H1 (cell line): ENCODE measurements around the gene C10orf95. TPM values are rescaled to one million over a fixed set of nuclear protein-coding genes. Genes with fewer than 3 reads are reported as not detected.

ENCODE experiments used
- CTCF ChIA-PET: fragments of 300-600 bp; sonication (Branson Sonifier 250); formaldehyde crosslinking; loops from one replicate; lab custom pipeline; 2021; ENCODE audit not compliant: partially characterized antibody; lab: Charles Lee
- POLR2A ChIA-PET: fragments of 300-600 bp; sonication (Branson Sonifier 250); formaldehyde crosslinking; loops from one replicate; lab custom pipeline; 2021; ENCODE audit warnings: inconsistent platforms; ENCODE audit not compliant: partially characterized antibody; lab: Charles Lee
- DNase-seq, 2 experiments: peaks; one replicate each; pipeline versions ENCODE4 v3.0.0 to v3.0.0-alpha.2; 2010 to 2022; ENCODE audit warnings: low spot score in 2 of 2, low read depth in 1 of 2, mixed read lengths in 1 of 2
- FAIRE-seq: peaks from 2 replicates; lab custom pipeline; 2011; peaks lifted over from hg19 to GRCh38; lab: Jason Lieb, UNC
- H2AFZ ChIP-seq: 2 replicates; pipeline ENCODE4 v1.8.1; 2012; ENCODE audit warnings: low read length, inconsistent platforms
- H2AK5ac ChIP-seq: 2 replicates; pipeline ENCODE4 v1.6.1; 2013; ENCODE audit warnings: low read depth, low read length
- H2BK120ac ChIP-seq: replicated peaks from 2 replicates; pipeline ENCODE3; 2013; ENCODE audit warnings: low read depth, low read length, inconsistent platforms
- H2BK12ac ChIP-seq: 2 replicates; pipeline ENCODE4 v1.6.1; 2013; ENCODE audit warnings: low read depth, low read length
- H2BK15ac ChIP-seq: 2 replicates; pipeline ENCODE4 v1.6.1; 2013; ENCODE audit warnings: low read length
- H2BK20ac ChIP-seq: 2 replicates; pipeline ENCODE4 v1.6.1; 2013; ENCODE audit warnings: low read length
- H2BK5ac ChIP-seq: 2 replicates; pipeline ENCODE4 v1.6.1; 2013; ENCODE audit warnings: low read depth, low read length
- H3K14ac ChIP-seq: 2 replicates; pipeline ENCODE4 v1.6.1; 2013; ENCODE audit warnings: inconsistent platforms; ENCODE audit not compliant: insufficient read length
- H3K18ac ChIP-seq: 2 replicates; pipeline ENCODE4 v1.6.1; 2013; ENCODE audit warnings: low read length; ENCODE audit errors: extremely low read depth
- H3K23ac ChIP-seq: 2 replicates; pipeline ENCODE4 v1.6.1; 2013; ENCODE audit warnings: inconsistent platforms; ENCODE audit not compliant: insufficient read length
- H3K23me2 ChIP-seq: 2 replicates; pipeline ENCODE4 v1.6.1; 2013; ENCODE audit warnings: low read depth, low read length
- H3K27ac ChIP-seq: 2 replicates; pipeline ENCODE4 v1.6.1; 2011; ENCODE audit warnings: low read depth, low read length, inconsistent platforms
- H3K27me3 ChIP-seq, 4 experiments: replicated peaks in 1 of 4; 1 replicate in 1 of 4; 2 replicates in 3 of 4; pipeline versions ENCODE4 v1.6.1 to v1.8.1; 2011 to 2013; ENCODE audit warnings: low read length in 3 of 4, mild to moderate bottlenecking in 3 of 4, inconsistent platforms in 2 of 4, mixed read lengths in 2 of 4, moderate library complexity in 1 of 4; ENCODE audit not compliant: control insufficient read depth in 3 of 4, insufficient read depth in 3 of 4; ENCODE audit errors: extremely low read depth in 1 of 4
- H3K36me3 ChIP-seq, 4 experiments: 2 replicates each; pipeline versions ENCODE4 v1.6.1 to v1.8.1; 2011 to 2013; ENCODE audit warnings: mild to moderate bottlenecking in 4 of 4, low read length in 3 of 4, moderate library complexity in 2 of 4, control low read depth in 1 of 4, inconsistent platforms in 1 of 4; ENCODE audit not compliant: insufficient read depth in 4 of 4, control insufficient read depth in 2 of 4
- H3K4ac ChIP-seq: replicated peaks from 2 replicates; pipeline ENCODE3; 2013; ENCODE audit warnings: low read length, low read depth, mixed read lengths, inconsistent platforms; ENCODE audit not compliant: insufficient read length
- H3K4me1 ChIP-seq, 4 experiments: replicated peaks in 1 of 4; 1 replicate in 1 of 4; 2 replicates in 3 of 4; pipeline versions ENCODE4 v1.6.1 to v1.8.1; 2011 to 2013; ENCODE audit warnings: low read length in 3 of 4, inconsistent platforms in 2 of 4, mixed read lengths in 1 of 4; ENCODE audit not compliant: insufficient read depth in 4 of 4, control insufficient read depth in 3 of 4
- H3K4me2 ChIP-seq, 2 experiments: 2 replicates each; pipeline versions ENCODE4 v1.6.1 to v1.8.1; 2011 to 2013; ENCODE audit warnings: low read depth in 2 of 2, low read length in 2 of 2, control low read depth in 1 of 2, inconsistent platforms in 1 of 2, mild to moderate bottlenecking in 1 of 2; ENCODE audit not compliant: insufficient read depth in 1 of 2
- H3K4me3 ChIP-seq, 4 experiments: fragments of 200-600, 300-600 bp in 1 of 4; sonication (generic), shearing (Covaris generic), sonication (Bioruptor Twin) in 1 of 4; 2 replicates each; pipeline versions ENCODE4 v1.5.1 to v1.8.1; 2011 to 2016; ENCODE audit warnings: low read length in 4 of 4, low read depth in 3 of 4, control low read depth in 2 of 4, inconsistent platforms in 2 of 4, mild to moderate bottlenecking in 2 of 4, mixed read lengths in 1 of 4, moderate library complexity in 1 of 4; ENCODE audit not compliant: insufficient read depth in 2 of 4; ENCODE audit errors: extremely low read depth in 1 of 4
- H3K56ac ChIP-seq: replicated peaks from 2 replicates; pipeline ENCODE3; 2013; ENCODE audit warnings: low read depth, mild to moderate bottlenecking, mixed read lengths, low read length, inconsistent platforms; ENCODE audit not compliant: insufficient read length
- H3K79me1 ChIP-seq: 2 replicates; pipeline ENCODE4 v1.6.1; 2013; ENCODE audit warnings: low read depth, low read length, control low read depth
- H3K79me2 ChIP-seq, 2 experiments: 2 replicates each; pipeline versions ENCODE4 v1.6.1 to v1.8.1; 2012 to 2013; ENCODE audit warnings: low read length in 2 of 2, mild to moderate bottlenecking in 2 of 2, inconsistent platforms in 1 of 2; ENCODE audit not compliant: insufficient read depth in 2 of 2, control insufficient read depth in 1 of 2
- H3K9ac ChIP-seq, 4 experiments: replicated peaks in 1 of 4; 1 replicate in 1 of 4; 2 replicates in 3 of 4; pipeline versions ENCODE4 v1.6.1 to v1.8.1; 2011 to 2013; ENCODE audit warnings: low read depth in 3 of 4, low read length in 3 of 4, control low read depth in 2 of 4, mild to moderate bottlenecking in 2 of 4, moderate library complexity in 2 of 4, inconsistent platforms in 1 of 4; ENCODE audit errors: extremely low read depth in 1 of 4
- H3K9me3 ChIP-seq, 2 experiments: 2 replicates each; pipeline versions ENCODE4 v1.6.1 to v1.8.1; 2012 to 2013; ENCODE audit warnings: mild to moderate bottlenecking in 2 of 2, moderate library complexity in 2 of 2, control low read depth in 1 of 2, inconsistent platforms in 1 of 2, low read depth in 1 of 2, low read length in 1 of 2, mixed read lengths in 1 of 2; ENCODE audit not compliant: insufficient read depth in 2 of 2
- H4K20me1 ChIP-seq, 2 experiments: replicated peaks in 1 of 2; 2 replicates each; pipeline versions ENCODE3 to v1.8.1; 2011 to 2013; ENCODE audit warnings: inconsistent platforms in 2 of 2, low read length in 2 of 2, mild to moderate bottlenecking in 1 of 2; ENCODE audit not compliant: insufficient read depth in 2 of 2, control insufficient read depth in 1 of 2
- H4K5ac ChIP-seq: 2 replicates; pipeline ENCODE4 v1.6.1; 2013; ENCODE audit warnings: low read length, low read depth, mixed read lengths, inconsistent platforms; ENCODE audit not compliant: insufficient read length
- H4K8ac ChIP-seq: 2 replicates; pipeline ENCODE4 v1.8.0; 2013; ENCODE audit warnings: mild to moderate bottlenecking, moderate library complexity, low read length, inconsistent platforms; ENCODE audit not compliant: insufficient read depth; ENCODE audit errors: extremely low read depth
- H4K91ac ChIP-seq: replicated peaks from 2 replicates; pipeline ENCODE3; 2013; ENCODE audit warnings: low read length, mixed read lengths, inconsistent platforms; ENCODE audit not compliant: insufficient read length
- ASH2L ChIP-seq: fragments of 200-600, 300-600 bp; sonication (generic); IDR thresholded peaks from one replicate; pipeline ENCODE4 v1.7.1; 2017; ENCODE audit warnings: low read length
- BACH1 ChIP-seq: IDR thresholded peaks from 2 replicates; pipeline ENCODE4 v1.6.1; 2012; ENCODE audit warnings: low read length, improper control_type of control experiment
- BRCA1 ChIP-seq: IDR thresholded peaks from 2 replicates; pipeline ENCODE4 v1.6.1; 2012; ENCODE audit warnings: low read depth, low read length, improper control_type of control experiment
- CBX8 ChIP-seq: fragments of 300-800, 300-1000 bp; sonication (generic); IDR thresholded peaks from 2 replicates; pipeline ENCODE4 v1.7.1; 2016; ENCODE audit warnings: low read depth, low read length, borderline replicate concordance
- CTBP2 ChIP-seq: IDR thresholded peaks from 2 replicates; pipeline ENCODE4 v1.7.0; 2011; ENCODE audit warnings: borderline replicate concordance, mild to moderate bottlenecking, moderate library complexity, mixed read lengths, low read length; ENCODE audit not compliant: insufficient read depth, insufficient read length
- E2F6 ChIP-seq: IDR thresholded peaks from 2 replicates; pipeline ENCODE4 v1.6.1; 2012; ENCODE audit warnings: inconsistent platforms
- JUND ChIP-seq: IDR thresholded peaks from 2 replicates; pipeline ENCODE4 v1.6.1; 2011; ENCODE audit warnings: mild to moderate bottlenecking, improper control_type of control experiment, low read length
- POLR2A ChIP-seq, 2 experiments: IDR thresholded peaks; 1 replicate in 1 of 2; 2 replicates in 1 of 2; pipeline ENCODE4 v1.6.1; 2011; ENCODE audit warnings: low read depth in 2 of 2, low read length in 2 of 2, mild to moderate bottlenecking in 2 of 2; ENCODE audit errors: control extremely low read depth in 1 of 2
- POU5F1 ChIP-seq: IDR thresholded peaks from 2 replicates; pipeline ENCODE4 v1.6.1; 2011; ENCODE audit warnings: low read depth, mild to moderate bottlenecking, low read length, moderate library complexity
- RAD21 ChIP-seq, 2 experiments: IDR thresholded peaks in 1 of 2; conservative IDR thresholded peaks in 1 of 2; 2 replicates each; pipeline ENCODE4 v1.6.1; 2011; ENCODE audit warnings: low read depth in 2 of 2, low read length in 2 of 2, improper control_type of control experiment in 1 of 2, inconsistent platforms in 1 of 2, mild to moderate bottlenecking in 1 of 2, moderate library complexity in 1 of 2
- SIX5 ChIP-seq: IDR thresholded peaks from 2 replicates; pipeline ENCODE4 v1.6.1; 2011; ENCODE audit warnings: mild to moderate bottlenecking, low read depth, low read length
- SP4 ChIP-seq: IDR thresholded peaks from 2 replicates; pipeline ENCODE4 v1.6.1; 2012; ENCODE audit warnings: low read length, inconsistent platforms
- SUZ12 ChIP-seq: fragments of 200-600 bp; sonication (generic); IDR thresholded peaks from 2 replicates; pipeline ENCODE4 v1.6.1; 2012; ENCODE audit warnings: mild to moderate bottlenecking, inconsistent platforms, low read length, moderate library complexity, mixed read lengths
- TEAD4 ChIP-seq: IDR thresholded peaks from 2 replicates; pipeline ENCODE4 v1.6.1; 2012; ENCODE audit warnings: low read depth, low read length, inconsistent platforms, mixed read lengths
- WGBS, 2 experiments: shearing (Covaris generic) in 1 of 2; methylation state at CpG; one replicate each; pipeline versions ENCODE4 v1.1.6 to v1.1.7; 2013 to 2015; ENCODE audit warnings: low lambda C conversion rate in 2 of 2, mixed read lengths in 2 of 2, inconsistent platforms in 1 of 2, low coverage in 1 of 2, missing lambda C conversion rate in 1 of 2; ENCODE audit not compliant: insufficient replicate concordance in 2 of 2, insufficient coverage in 1 of 2, insufficient read length in 1 of 2; ENCODE audit errors: extremely low coverage in 1 of 2, missing lambda C conversion rate in 1 of 2; 5-methylcytosine and 5-hydroxymethylcytosine counted together
- polyA plus RNA-seq, 7 experiments: library from polyadenylated mRNA; depleted of rRNA in 3 of 7; stranded (reverse) in 5 of 7; unstranded in 2 of 7; fragments of >200 nt in 5 of 7; fragments of 200-250 nt in 2 of 7; gene quantifications; 1 replicate in 5 of 7; 2 replicates in 1 of 7; 4 replicates in 1 of 7; pipeline versions ENCODE4 v1.2.1 to v1.2.3, GENCODE V29; 2011 to 2013; ENCODE audit warnings: missing spikeins in 2 of 7, mixed read lengths in 2 of 7
- total RNA-seq: library from RNA; stranded (reverse); fragmentation: NEBNext Ultra II Directional; extraction: Animal tissue kit (Norgen Biotek cat#: 25700); gene quantifications from 2 replicates; pipeline ENCODE4 v1.2.1, GENCODE V29; 2021

C10orf95 gene
- total and polyA plus RNA-seq, 2 of the 8 experiments (the other 6 are each of a cell fraction or from before 2014, with no cell fraction given): 0.34 to 0.48 TPM

- Histone ChIP-seq H3K79me1 (no peaks in the 10 kb centered on the region), H4K91ac (no peak overlapping the region), H3K4me2 (no peak overlapping the region), H3K4me3 (no peak overlapping the region), H2BK12ac (no peak overlapping the region), H3K56ac (no peak overlapping the region), H3K27ac (no peak overlapping the region), H2BK20ac (no peak overlapping the region), H3K23me2 (no peaks in the 10 kb centered on the region; the same call in 1 of the 2 replicates), H3K23ac (no peak overlapping the region), H3K18ac (no peak overlapping the region), H3K14ac (no peak overlapping the region), H2BK5ac (no peak overlapping the region), H3K79me2 (no peaks in the 10 kb centered on the region), H2AK5ac (no peak overlapping the region), H2BK120ac (no peak overlapping the region), H2BK15ac (no peak overlapping the region), H3K4ac (no peak overlapping the region), H3K4me1 (peaks cover 0 to 4% (median 2%) of the 10 kb centered on the region in 4 experiments; a peak in 4 of 7 replicates), H2AFZ (no peak overlapping the region), H3K9ac (no peak overlapping the region), H4K5ac (no peak overlapping the region), H3K27me3 (no peaks in the 10 kb centered on the region), H3K9me3 (no peaks in the 10 kb centered on the region), H4K8ac (no peak overlapping the region), H4K20me1 (no peaks in the 10 kb centered on the region), H3K36me3 (no peaks in the 10 kb centered on the region)
- no peak for DNase-seq
- TF ChIP-seq RAD21 (IDR thresholded peaks at IDR 0.05 in 1 of 2, conservative IDR thresholded peaks at IDR 0.05 in 1 of 2; ENCODE audit: low read depth in 2 of 2, low read length in 2 of 2): no peak
- no peak for TF ChIP-seq BACH1
- no peak for TF ChIP-seq SP4
- TF ChIP-seq ASH2L: no peak
- no peak for TF ChIP-seq CTBP2
- no peak for TF ChIP-seq POU5F1
- no peak for TF ChIP-seq SIX5
- TF ChIP-seq E2F6: no peak
- TF ChIP-seq POLR2A (IDR thresholded peaks at IDR 0.05; ENCODE audit: control extremely low read depth in 1 of 2, low read depth in 2 of 2, low read length in 2 of 2): no peak
- TF ChIP-seq CBX8: no peak
- TF ChIP-seq TEAD4: no peak
- no peak for TF ChIP-seq BRCA1
- TF ChIP-seq SUZ12: no peak
- TF ChIP-seq JUND: no peak
- ChIA-PET CTCF (interaction anchor here (1.2 kb wide), 1 partner anchor 32 kb away, joined by 5 read pairs; no protein-coding TSS in a partner anchor), POLR2A (no interaction called here)
- 82% methylated on average over 2 of the region's 2 CpGs; no CpG with 5 or more reads in 1 of the 2 experiments for WGBS, 2 experiments
- FAIRE-seq: no peak
Observed at GRCh38 chr10:102444851-102445250, 6.5 kb downstream of the C10orf95 start.
